DOHH2 (cell line): ENCODE measurements around the gene NEURL1.

Experiments used
- EZH2phosphoT487 ChIP-seq: fragments of 200-600 bp; sonication (generic); IDR thresholded peaks from 2 replicates; pipeline ENCODE4 v1.6.1; 2017; ENCODE audit warnings: borderline replicate concordance, mild to moderate bottlenecking, antibody characterized with exemption, low read length, moderate library complexity, mixed read lengths
- TF ChIP-seq, protein P1 (sequence below): fragments of 200-600 bp; sonication (generic); IDR thresholded peaks from one replicate; pipeline ENCODE4 v1.5.1; 2014; ENCODE audit warnings: antibody characterized with exemption, mild to moderate bottlenecking, low read depth, low read length; ENCODE audit not compliant: poor library complexity, severe bottlenecking

GRCh38 chr10:103539751-103540150, 46.2 kb downstream of the NEURL1 start:
- TF ChIP-seq, protein P1, sequence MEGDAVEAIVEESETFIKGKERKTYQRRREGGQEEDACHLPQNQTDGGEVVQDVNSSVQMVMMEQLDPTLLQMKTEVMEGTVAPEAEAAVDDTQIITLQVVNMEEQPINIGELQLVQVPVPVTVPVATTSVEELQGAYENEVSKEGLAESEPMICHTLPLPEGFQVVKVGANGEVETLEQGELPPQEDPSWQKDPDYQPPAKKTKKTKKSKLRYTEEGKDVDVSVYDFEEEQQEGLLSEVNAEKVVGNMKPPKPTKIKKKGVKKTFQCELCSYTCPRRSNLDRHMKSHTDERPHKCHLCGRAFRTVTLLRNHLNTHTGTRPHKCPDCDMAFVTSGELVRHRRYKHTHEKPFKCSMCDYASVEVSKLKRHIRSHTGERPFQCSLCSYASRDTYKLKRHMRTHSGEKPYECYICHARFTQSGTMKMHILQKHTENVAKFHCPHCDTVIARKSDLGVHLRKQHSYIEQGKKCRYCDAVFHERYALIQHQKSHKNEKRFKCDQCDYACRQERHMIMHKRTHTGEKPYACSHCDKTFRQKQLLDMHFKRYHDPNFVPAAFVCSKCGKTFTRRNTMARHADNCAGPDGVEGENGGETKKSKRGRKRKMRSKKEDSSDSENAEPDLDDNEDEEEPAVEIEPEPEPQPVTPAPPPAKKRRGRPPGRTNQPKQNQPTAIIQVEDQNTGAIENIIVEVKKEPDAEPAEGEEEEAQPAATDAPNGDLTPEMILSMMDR: no peak
- TF ChIP-seq EZH2phosphoT487: no peak
